Parathyroid adenoma (tissue), 2 donors: ENCODE results near the gene PWWP2B.

ENCODE experiments used
- H2AFZ ChIP-seq: fragments of 300-600 bp; sonication (generic); one replicate; pipeline ENCODE4 v1.7.0; 2017; ENCODE audit warnings: antibody characterized with exemption, mild to moderate bottlenecking
- H3K27ac ChIP-seq: fragments of 300-600 bp; sonication (generic); one replicate; pipeline ENCODE4 v1.7.0; 2017
- H3K27me3 ChIP-seq: fragments of 300-600 bp; sonication (generic); one replicate; pipeline ENCODE4 v1.7.0; 2017; ENCODE audit warnings: low read length; ENCODE audit not compliant: control insufficient read depth, insufficient read depth
- H3K36me3 ChIP-seq: fragments of 300-600 bp; sonication (generic); one replicate; pipeline ENCODE4 v1.7.0; 2017; ENCODE audit warnings: low read length; ENCODE audit not compliant: control insufficient read depth, insufficient read depth
- H3K4me1 ChIP-seq: fragments of 300-600 bp; sonication (generic); one replicate; pipeline ENCODE4 v1.7.0; 2017; ENCODE audit warnings: control low read depth
- H3K4me2 ChIP-seq: fragments of 300-600 bp; sonication (generic); one replicate; pipeline ENCODE4 v1.7.0; 2017; ENCODE audit warnings: low read length
- H3K4me3 ChIP-seq: fragments of 300-600 bp; sonication (generic); one replicate; pipeline ENCODE4 v1.7.0; 2017; ENCODE audit warnings: low read depth, low read length
- H3K79me2 ChIP-seq: fragments of 300-600 bp; sonication (generic); one replicate; pipeline ENCODE4 v1.7.0; 2017; ENCODE audit warnings: control low read depth
- H3K9ac ChIP-seq: fragments of 300-600 bp; sonication (generic); one replicate; pipeline ENCODE4 v1.7.0; 2017; ENCODE audit warnings: mild to moderate bottlenecking
- H3K9me3 ChIP-seq: fragments of 300-600 bp; sonication (generic); one replicate; pipeline ENCODE4 v1.7.0; 2017; ENCODE audit warnings: low read length; ENCODE audit not compliant: control insufficient read depth
- TF ChIP-seq, protein P1 (sequence below): fragments of 300-600 bp; sonication (generic); IDR thresholded peaks from one replicate; pipeline ENCODE4 v1.7.0; 2017; ENCODE audit warnings: antibody characterized with exemption, mild to moderate bottlenecking
- donor health status: primary hyperparathyroidism.

Gene PWWP2B

DNA sequence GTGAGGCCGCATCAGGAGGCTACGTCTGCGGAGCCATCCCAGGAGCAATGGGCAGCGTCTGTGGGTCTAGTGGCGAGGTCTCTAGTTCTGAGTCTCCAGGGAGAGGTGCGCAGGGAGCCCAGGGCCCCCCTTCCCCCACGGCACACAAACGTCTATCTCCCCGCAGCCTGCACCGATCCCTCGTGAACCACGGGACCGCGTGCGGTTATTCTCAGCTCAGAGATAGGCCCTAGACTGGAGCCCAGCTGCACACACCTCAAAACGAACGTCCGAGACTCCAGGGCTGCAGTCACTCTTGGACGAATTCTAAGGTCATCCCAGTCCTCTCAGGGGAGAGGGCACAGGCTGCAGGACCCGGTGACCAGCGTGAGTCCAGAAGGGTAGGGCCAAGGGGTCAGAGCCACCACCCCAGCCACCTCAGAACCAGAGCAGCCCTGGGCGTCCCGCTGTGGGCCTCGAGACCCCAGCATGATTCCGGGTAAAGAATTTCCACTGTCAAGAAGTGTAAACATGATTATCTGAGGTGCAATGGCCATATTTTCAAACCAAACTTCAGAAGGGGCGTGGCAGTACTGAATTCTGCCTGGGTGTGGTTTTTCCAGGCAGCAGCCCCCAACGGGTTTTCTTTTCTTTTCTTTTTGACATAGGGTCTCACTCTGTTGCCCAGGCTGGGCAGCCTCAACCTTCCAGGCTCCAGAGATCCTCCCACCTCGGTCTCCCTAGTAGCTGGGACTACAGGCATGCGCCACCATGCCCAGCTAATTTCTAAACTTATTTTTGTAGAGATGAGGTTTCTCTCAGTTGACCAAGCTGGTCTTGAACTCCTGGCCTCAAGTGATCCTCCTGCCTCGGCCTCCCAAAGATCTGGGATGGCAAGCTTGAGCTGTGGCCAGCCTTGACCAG, 57.5 kb downstream of the PWWP2B start:
- H3K9ac ChIP-seq = no peak overlapping the region

DNA sequence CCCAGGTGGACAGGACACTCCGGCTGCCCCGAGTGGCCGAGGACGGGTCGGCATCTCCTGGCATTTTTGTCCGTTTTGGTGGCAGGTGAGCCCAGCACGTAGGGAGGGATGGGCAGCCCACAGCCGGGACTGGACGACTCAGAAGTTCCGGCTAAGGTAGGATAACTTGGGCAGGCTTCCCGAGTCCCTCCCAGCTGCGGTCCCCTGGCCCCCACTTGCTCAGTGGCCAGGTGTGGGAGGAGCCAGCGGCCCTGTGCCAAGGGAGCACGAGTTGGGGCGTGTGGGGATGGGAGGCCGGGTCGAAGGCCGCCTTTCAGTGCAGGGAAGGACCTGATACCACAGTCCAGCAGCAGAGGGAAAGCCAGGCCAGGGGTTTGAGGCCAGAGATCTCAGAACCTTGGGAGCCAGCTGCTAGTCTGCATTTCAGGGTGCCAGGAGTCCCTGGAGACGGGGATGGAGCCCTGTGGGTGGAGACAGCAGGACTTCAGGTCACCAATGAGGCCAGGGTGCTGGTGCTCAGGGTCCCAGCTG, 58.5 kb downstream of the PWWP2B start:
- H3K79me2 ChIP-seq = no peaks in the 10 kb centered on the region
- H3K9ac ChIP-seq = no peak overlapping the region
- no peaks in the 10 kb centered on the region for H3K27me3 ChIP-seq
- H3K27ac ChIP-seq = no peak overlapping the region
- no peak overlapping the region for H3K4me3 ChIP-seq
- H3K9me3 ChIP-seq = no peaks in the 10 kb centered on the region
- H3K36me3 ChIP-seq = no peaks in the 10 kb centered on the region
- TF ChIP-seq, protein P1, sequence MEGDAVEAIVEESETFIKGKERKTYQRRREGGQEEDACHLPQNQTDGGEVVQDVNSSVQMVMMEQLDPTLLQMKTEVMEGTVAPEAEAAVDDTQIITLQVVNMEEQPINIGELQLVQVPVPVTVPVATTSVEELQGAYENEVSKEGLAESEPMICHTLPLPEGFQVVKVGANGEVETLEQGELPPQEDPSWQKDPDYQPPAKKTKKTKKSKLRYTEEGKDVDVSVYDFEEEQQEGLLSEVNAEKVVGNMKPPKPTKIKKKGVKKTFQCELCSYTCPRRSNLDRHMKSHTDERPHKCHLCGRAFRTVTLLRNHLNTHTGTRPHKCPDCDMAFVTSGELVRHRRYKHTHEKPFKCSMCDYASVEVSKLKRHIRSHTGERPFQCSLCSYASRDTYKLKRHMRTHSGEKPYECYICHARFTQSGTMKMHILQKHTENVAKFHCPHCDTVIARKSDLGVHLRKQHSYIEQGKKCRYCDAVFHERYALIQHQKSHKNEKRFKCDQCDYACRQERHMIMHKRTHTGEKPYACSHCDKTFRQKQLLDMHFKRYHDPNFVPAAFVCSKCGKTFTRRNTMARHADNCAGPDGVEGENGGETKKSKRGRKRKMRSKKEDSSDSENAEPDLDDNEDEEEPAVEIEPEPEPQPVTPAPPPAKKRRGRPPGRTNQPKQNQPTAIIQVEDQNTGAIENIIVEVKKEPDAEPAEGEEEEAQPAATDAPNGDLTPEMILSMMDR = no peak
- no peaks in the 10 kb centered on the region for H3K4me1 ChIP-seq
- H3K4me2 ChIP-seq = no peak overlapping the region
- H2AFZ ChIP-seq = no peak overlapping the region

More for the DNA sequence above, 57.5 kb downstream of the PWWP2B start:
- no peaks in the 10 kb centered on the region for H3K79me2 ChIP-seq
- no peak overlapping the region for H3K4me2 ChIP-seq
- H3K27ac ChIP-seq = no peak overlapping the region
- H2AFZ ChIP-seq = no peak overlapping the region
- H3K9me3 ChIP-seq = no peaks in the 10 kb centered on the region
- H3K36me3 ChIP-seq = no peaks in the 10 kb centered on the region
- TF ChIP-seq, protein P1 = no peak
- H3K27me3 ChIP-seq = no peaks in the 10 kb centered on the region
- H3K4me3 ChIP-seq = no peak overlapping the region
- H3K4me1 ChIP-seq = no peaks in the 10 kb centered on the region

DNA sequence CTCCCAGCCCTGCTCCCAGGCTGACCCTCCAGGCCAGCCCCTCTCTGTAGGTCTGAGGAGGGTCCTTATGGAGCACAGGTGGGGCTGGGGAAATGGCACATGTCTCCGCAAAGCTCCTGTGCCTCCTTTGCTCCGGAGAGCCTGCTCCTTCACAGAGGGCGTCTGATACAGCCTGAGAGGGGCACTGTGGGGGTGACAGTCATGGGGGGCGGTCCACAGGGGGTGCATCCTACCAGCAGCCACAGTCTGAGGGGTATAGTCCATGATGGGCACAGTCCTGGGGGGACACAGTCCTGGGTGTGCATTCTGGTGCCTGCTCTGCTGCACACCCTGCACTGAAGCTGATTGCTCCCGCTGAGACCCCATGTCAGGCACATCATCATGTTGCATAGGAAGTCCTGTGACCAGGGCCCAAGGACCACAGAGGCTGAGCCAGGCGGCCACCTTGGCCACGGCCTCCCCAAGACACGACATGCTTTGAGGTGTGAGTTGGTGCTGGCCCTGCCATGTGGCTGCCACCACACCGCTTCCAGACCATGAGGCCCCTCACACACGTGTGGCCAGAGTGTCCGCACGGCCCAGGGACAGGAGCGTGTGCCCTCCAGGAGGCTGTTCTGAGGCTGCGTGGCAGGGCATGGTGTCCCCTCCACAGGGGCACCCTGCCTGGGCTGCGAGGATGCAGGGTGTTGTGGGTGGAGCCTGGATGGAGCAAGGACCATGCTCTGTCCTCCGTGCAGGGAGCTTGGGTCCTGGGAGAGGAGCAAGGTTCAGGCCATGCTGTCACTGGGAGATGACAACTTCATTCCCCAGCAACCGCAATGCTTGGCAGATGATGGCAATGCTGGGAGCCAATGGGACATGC, 59.2 kb downstream of the PWWP2B start:
- H3K36me3 ChIP-seq = no peaks in the 10 kb centered on the region
- H3K27me3 ChIP-seq = no peaks in the 10 kb centered on the region
- H3K4me3 ChIP-seq = no peak overlapping the region
- no peak overlapping the region for H2AFZ ChIP-seq
- no peak overlapping the region for H3K9ac ChIP-seq
- H3K27ac ChIP-seq = no peak overlapping the region
- no peaks in the 10 kb centered on the region for H3K9me3 ChIP-seq
- H3K4me1 ChIP-seq = no peaks in the 10 kb centered on the region
- no peaks in the 10 kb centered on the region for H3K79me2 ChIP-seq
- TF ChIP-seq, protein P1 = no peak
- no peak overlapping the region for H3K4me2 ChIP-seq

DNA sequence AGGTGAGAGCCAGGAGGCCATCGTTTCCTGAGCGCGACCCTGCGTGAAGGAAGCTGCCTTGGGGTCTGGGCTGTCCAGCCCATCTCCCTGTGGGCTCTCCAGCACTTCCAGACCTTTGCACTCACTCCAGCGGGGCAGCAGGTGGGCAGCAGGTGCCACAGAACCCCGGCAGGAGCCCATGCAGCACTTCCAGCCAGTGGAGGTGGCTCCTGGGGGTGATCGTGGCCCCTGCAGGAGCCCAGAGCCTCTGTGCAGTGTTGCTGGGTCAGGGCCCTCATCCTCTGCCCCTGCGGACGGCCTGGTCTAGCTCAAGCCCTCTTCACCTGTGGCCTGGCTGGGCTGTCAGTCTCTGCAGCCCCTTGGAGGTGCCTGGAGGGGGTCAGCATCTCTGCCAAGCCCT, 59.9 kb downstream of the PWWP2B start:
- Histone ChIP-seq H3K9ac (no peak overlapping the region), H3K27ac (no peak overlapping the region), H3K9me3 (no peaks in the 10 kb centered on the region), H3K4me3 (no peak overlapping the region), H3K4me2 (no peak overlapping the region), H3K79me2 (no peaks in the 10 kb centered on the region), H3K36me3 (no peaks in the 10 kb centered on the region), H3K4me1 (no peaks in the 10 kb centered on the region), H3K27me3 (no peaks in the 10 kb centered on the region), H2AFZ (no peak overlapping the region)
- TF ChIP-seq, protein P1 = no peak
